Measurements from ENCODE around the gene OXT. TPM values are rescaled to one million over a fixed set of nuclear protein-coding genes. Genes with fewer than 3 reads are reported as not detected.

OXT gene
- total and polyA plus RNA-seq, 7 experiments from 2014 or later, result 1.2 to 2.3 (median 1.6) TPM; not detected in 3

GRCh38 chr20:3105256-3106137, 34.1 kb downstream of the OXT start:
- Histone ChIP-seq H3K36me3 (ENCODE audit: control insufficient read depth in 2 of 3, insufficient read depth in 3 of 3, low read length in 3 of 3) (peaks cover 0 to 29% (median 3%) of the 10 kb centered on the region in 3 experiments), H3K4me1 (ENCODE audit: control insufficient read depth in 2 of 2, insufficient read depth in 2 of 2, low read length in 2 of 2) (peaks cover 10 to 20% of the 10 kb centered on the region in 2 donors), H3K9me3 (ENCODE audit: control insufficient read depth in 2 of 3, low read length in 3 of 3) (no peaks in the 10 kb centered on the region), H3K27me3 (ENCODE audit: control insufficient read depth in 2 of 2, insufficient read depth in 2 of 2, low read length in 2 of 2) (no peaks in the 10 kb centered on the region), H3K27ac (ENCODE audit: low read depth, low read length) (no peak overlapping the region), H3K4me3 (ENCODE audit: low read length) (no peak overlapping the region)
- Mint-ChIP-seq H3K36me3 (no peaks in the 10 kb centered on the region), H3K4me1 (peaks cover 17 to 26% (median 24%) of the 10 kb centered on the region in 7 donors), H3K4me3 (no peak overlapping the region), H3K9me3 (no peaks in the 10 kb centered on the region), H3K27ac (peak overlapping the region in 1 of 9 donors; percentile 34), H3K27me3 (no peaks in the 10 kb centered on the region)
- intact Hi-C loops (cut with micrococcal nuclease), result no loop called here
- ChIA-PET POLR2A (interaction anchor here (0.9 to 4.7 kb wide), 5 partner anchors 9 to 55 kb away, joined by 3 to 32 read pairs (median 4); no protein-coding TSS in a partner anchor), CTCF (interaction anchor here (0.7 kb wide), 1 partner anchor 36 kb away, joined by 3 read pairs; no protein-coding TSS in a partner anchor)
- ATAC-seq, result no peak
- DNase-seq, result no peak

- ChIA-PET POLR2A (interaction anchor here (1.0 to 1.5 kb wide), 2 partner anchors 9 to 14 kb away, joined by 3 to 4 read pairs; no protein-coding TSS in a partner anchor), CTCF (no interaction called here)
- ATAC-seq (no peak), DNase-seq (no peak)
- intact Hi-C loops (cut with micrococcal nuclease), result no loop called here
- no peaks in the 10 kb centered on the region for H3K9me3 Mint-ChIP-seq
- Histone ChIP-seq H3K9me3 (ENCODE audit: control insufficient read depth in 2 of 3, low read length in 3 of 3) (no peaks in the 10 kb centered on the region), H3K36me3 (ENCODE audit: control insufficient read depth in 2 of 3, insufficient read depth in 3 of 3, low read length in 3 of 3) (peaks cover 0 to 29% (median 3%) of the 10 kb centered on the region in 3 experiments), H3K27ac (ENCODE audit: low read depth, low read length) (no peak overlapping the region), H3K4me3 (ENCODE audit: low read length) (no peak overlapping the region), H3K27me3 (ENCODE audit: control insufficient read depth in 2 of 2, insufficient read depth in 2 of 2, low read length in 2 of 2) (no peaks in the 10 kb centered on the region), H3K4me1 (ENCODE audit: control insufficient read depth in 2 of 2, insufficient read depth in 2 of 2, low read length in 2 of 2) (peaks cover 10 to 13% of the 10 kb centered on the region in 2 donors)
- peaks cover 17 to 22% (median 21%) of the 10 kb centered on the region in 7 donors for H3K4me1 Mint-ChIP-seq
- H3K27ac Mint-ChIP-seq, result no peak overlapping the region
- peaks cover 0 to 3% (median 0%) of the 10 kb centered on the region in 5 donors for H3K36me3 Mint-ChIP-seq
- H3K4me3 Mint-ChIP-seq, result no peak overlapping the region
- no peaks in the 10 kb centered on the region for H3K27me3 Mint-ChIP-seq
Observed at GRCh38 chr20:3106185-3106584, 34.8 kb downstream of the OXT start.

- H3K27ac Mint-ChIP-seq, result peak overlapping the region in 1 of 9 donors; percentile 43
- Histone ChIP-seq H3K27me3 (ENCODE audit: control insufficient read depth in 2 of 2, insufficient read depth in 2 of 2, low read length in 2 of 2) (no peaks in the 10 kb centered on the region), H3K4me1 (ENCODE audit: control insufficient read depth in 2 of 2, insufficient read depth in 2 of 2, low read length in 2 of 2) (peaks cover 6 to 7% of the 10 kb centered on the region in 2 donors), H3K4me3 (ENCODE audit: low read length) (no peak overlapping the region), H3K36me3 (ENCODE audit: control insufficient read depth in 2 of 3, insufficient read depth in 3 of 3, low read length in 3 of 3) (peaks cover 0 to 29% (median 3%) of the 10 kb centered on the region in 3 experiments), H3K27ac (ENCODE audit: low read depth, low read length) (no peak overlapping the region), H3K9me3 (ENCODE audit: control insufficient read depth in 2 of 3, low read length in 3 of 3) (no peaks in the 10 kb centered on the region)
- no peaks in the 10 kb centered on the region for H3K27me3 Mint-ChIP-seq
- ChIA-PET CTCF (no interaction called here), POLR2A (interaction anchor here (1.5 kb wide), 1 partner anchor 10 kb away, joined by 4 read pairs; no protein-coding TSS in a partner anchor)
- ATAC-seq (no peak), DNase-seq (no peak)
- H3K9me3 Mint-ChIP-seq, result peaks cover 0 to 1% (median 0%) of the 10 kb centered on the region in 11 donors
- intact Hi-C loops (cut with micrococcal nuclease), result no loop called here
- no peak overlapping the region for H3K4me3 Mint-ChIP-seq
- H3K4me1 Mint-ChIP-seq, result peaks cover 13 to 22% (median 17%) of the 10 kb centered on the region in 7 donors
- peaks cover 0 to 7% (median 0%) of the 10 kb centered on the region in 5 donors for H3K36me3 Mint-ChIP-seq
Observed at GRCh38 chr20:3106658-3107463, 35.4 kb downstream of the OXT start.

GRCh38 chr20:3107464-3108025, 36.1 kb downstream of the OXT start:
- H3K27me3 Mint-ChIP-seq, result no peaks in the 10 kb centered on the region
- CTCF ChIA-PET, result no interaction called here
- Histone ChIP-seq H3K27me3 (ENCODE audit: control insufficient read depth in 2 of 2, insufficient read depth in 2 of 2, low read length in 2 of 2) (no peaks in the 10 kb centered on the region), H3K4me1 (ENCODE audit: control insufficient read depth in 2 of 2, insufficient read depth in 2 of 2, low read length in 2 of 2) (no peaks in the 10 kb centered on the region), H3K36me3 (ENCODE audit: control insufficient read depth in 2 of 3, insufficient read depth in 3 of 3, low read length in 3 of 3) (peaks cover 0 to 29% (median 3%) of the 10 kb centered on the region in 3 experiments), H3K27ac (ENCODE audit: low read depth, low read length) (no peak overlapping the region), H3K9me3 (ENCODE audit: control insufficient read depth in 2 of 3, low read length in 3 of 3) (no peaks in the 10 kb centered on the region), H3K4me3 (ENCODE audit: low read length) (no peak overlapping the region)
- peak overlapping the region in 1 of 9 donors; percentile 43 for H3K27ac Mint-ChIP-seq
- intact Hi-C loops (cut with micrococcal nuclease), result no loop called here
- DNase-seq (no peak), ATAC-seq (no peak)
- no peak overlapping the region for H3K4me3 Mint-ChIP-seq
- H3K4me1 Mint-ChIP-seq, result peaks cover 7 to 15% (median 10%) of the 10 kb centered on the region in 7 donors
- POLR2A ChIA-PET, result no interaction called here
- peaks cover 0 to 1% (median 0%) of the 10 kb centered on the region in 11 donors for H3K9me3 Mint-ChIP-seq
- H3K36me3 Mint-ChIP-seq, result peaks cover 0 to 9% (median 1%) of the 10 kb centered on the region in 5 donors

GRCh38 chr20:3109350-3110302, 38.2 kb downstream of the OXT start:
- no peaks in the 10 kb centered on the region for H3K27me3 ChIP-seq (ENCODE audit: control insufficient read depth in 2 of 2, insufficient read depth in 2 of 2, low read length in 2 of 2)
- peaks cover 0 to 1% (median 0%) of the 10 kb centered on the region in 11 donors for H3K9me3 Mint-ChIP-seq
- intact Hi-C loops (cut with micrococcal nuclease), result no loop called here
- no peaks in the 10 kb centered on the region for H3K27me3 Mint-ChIP-seq
- no peaks in the 10 kb centered on the region for H3K4me1 ChIP-seq (ENCODE audit: control insufficient read depth in 2 of 2, insufficient read depth in 2 of 2, low read length in 2 of 2)
- peaks cover 0 to 20% (median 5%) of the 10 kb centered on the region in 5 donors for H3K36me3 Mint-ChIP-seq
- H3K4me3 Mint-ChIP-seq, result no peak overlapping the region
- ChIA-PET CTCF (interaction anchor here (1.1 kb wide), 1 partner anchor 32 kb away, joined by 5 read pairs; no protein-coding TSS in a partner anchor), POLR2A (interaction anchor here (0.6 to 1.3 kb wide), 2 partner anchors 10 to 32 kb away, joined by 3 to 4 read pairs; no protein-coding TSS in a partner anchor)
- ATAC-seq (no peak), DNase-seq (no peak)
- H3K9me3 ChIP-seq (ENCODE audit: control insufficient read depth in 2 of 3, low read length in 3 of 3), result no peaks in the 10 kb centered on the region
- H3K27ac Mint-ChIP-seq, result no peak overlapping the region
- peaks cover 0 to 14% (median 4%) of the 10 kb centered on the region in 7 donors for H3K4me1 Mint-ChIP-seq
- peaks cover 0 to 35% (median 3%) of the 10 kb centered on the region in 3 experiments for H3K36me3 ChIP-seq (ENCODE audit: control insufficient read depth in 2 of 3, insufficient read depth in 3 of 3, low read length in 3 of 3)
- H3K27ac ChIP-seq (ENCODE audit: low read depth, low read length), result no peak overlapping the region
- no peak overlapping the region for H3K4me3 ChIP-seq (ENCODE audit: low read length)

Measured in naive thymus-derived CD4-positive, alpha-beta T cell (primary cell).